DMS53 (cell line): ENCODE data around the gene MSL3B.
"Not testable (repeated sequence)": the region's sequence is repeated elsewhere in the genome, so short reads cannot be mapped to it uniquely, and the experiment has no call there.

Source experiments
- DNase-seq: peaks from one replicate; lab custom pipeline; 2025; lab: John Stamatoyannopoulos, UW

MSL3B gene

GRCh38 chr2:233867993-233868532 lies at the start of gene MSL3B:
Gene MSL3B (minus strand): TSS chr2:233868386.
- peak; percentile 85 for DNase-seq

- no peak for DNase-seq
Measured at GRCh38 chr2:233917116-233917515, 48.9 kb upstream of the MSL3B start, which contains the start of gene TRPM8. Gene TRPM8 (plus strand): TSS chr2:233917373. CDS start chr2:233926538, 9,165 bp downstream.

GRCh38 chr2:233915128-233915527 lies 46.9 kb upstream of the MSL3B start:
- DNase-seq: peak; percentile 51

- peak; percentile 6 for DNase-seq
Measured at GRCh38 chr2:233912691-233913423, 44.7 kb upstream of the MSL3B start.

GRCh38 chr2:233907627-233908026 lies 39.4 kb upstream of the MSL3B start:
- DNase-seq: no peak

GRCh38 chr2:233905945-233906344 lies 37.8 kb upstream of the MSL3B start:
- no peak for DNase-seq

GRCh38 chr2:233901884-233902283 lies 33.7 kb upstream of the MSL3B start:
- peak; percentile 42 for DNase-seq

- peak; percentile 7 for DNase-seq
Measured at GRCh38 chr2:233901367-233901766, 33.2 kb upstream of the MSL3B start.

- not testable (repeated sequence) for DNase-seq
Measured at GRCh38 chr2:233896253-233896652, 28.1 kb upstream of the MSL3B start.

GRCh38 chr2:233892793-233893192 lies 24.6 kb upstream of the MSL3B start:
- DNase-seq: peak; percentile 72

GRCh38 chr2:233882353-233882752 lies 14.2 kb upstream of the MSL3B start:
- DNase-seq: peak; percentile 4

GRCh38 chr2:233872125-233872524 lies 3.9 kb upstream of the MSL3B start:
- DNase-seq: not testable (repeated sequence)

GRCh38 chr2:233871432-233871831 lies 3.2 kb upstream of the MSL3B start:
- no peak for DNase-seq

- no peak for DNase-seq
Measured at GRCh38 chr2:233866479-233866878, 1.7 kb downstream of the MSL3B start.

GRCh38 chr2:233865838-233866237 lies 2.3 kb downstream of the MSL3B start:
- DNase-seq: peak; percentile 32

- DNase-seq: no peak
Measured at GRCh38 chr2:233862261-233862768, 5.9 kb downstream of the MSL3B start.

GRCh38 chr2:233858331-233858730 lies 9.9 kb downstream of the MSL3B start:
- no peak for DNase-seq

- peak; percentile 44 for DNase-seq
Measured at GRCh38 chr2:233857511-233858141, 10.6 kb downstream of the MSL3B start.

GRCh38 chr2:233856184-233856583 lies 12.0 kb downstream of the MSL3B start:
- no peak for DNase-seq

GRCh38 chr2:233855345-233855744 lies 12.8 kb downstream of the MSL3B start:
- DNase-seq: no peak

- peak; percentile 96 for DNase-seq
Measured at GRCh38 chr2:233854241-233854981, 13.8 kb downstream of the MSL3B start, which contains the start of gene HJURP. Gene HJURP (minus strand): TSS chr2:233854535. CDS start chr2:233854500, 35 bp downstream.

- DNase-seq: no peak
Measured at GRCh38 chr2:233853883-233854240, 14.3 kb downstream of the MSL3B start.
